ENCODE results near the gene MKS1.

The MKS1 gene

GRCh38 chr17:58208344-58208743, 10.7 kb downstream of the MKS1 start:
- no peak overlapping the region for H3K4me3 ChIP-seq (ENCODE audit: low read depth, low read length)
- no peak for DNase-seq (ENCODE audit: low read depth)

- DNase-seq (ENCODE audit: low read depth) = no peak
- no peak overlapping the region for H3K4me3 ChIP-seq (ENCODE audit: low read depth, low read length)
Observed at GRCh38 chr17:58207451-58207850, 11.6 kb downstream of the MKS1 start.

- no peak for DNase-seq (ENCODE audit: low read depth)
- H3K4me3 ChIP-seq (ENCODE audit: low read depth, low read length) = no peak overlapping the region
Observed at GRCh38 chr17:58205936-58206335, 13.1 kb downstream of the MKS1 start.

GRCh38 chr17:58204796-58205195, 14.3 kb downstream of the MKS1 start:
- DNase-seq (ENCODE audit: low read depth) = no peak
- no peak overlapping the region for H3K4me3 ChIP-seq (ENCODE audit: low read depth, low read length)

- H3K4me3 ChIP-seq (ENCODE audit: low read depth, low read length) = no peak overlapping the region
- no peak for DNase-seq (ENCODE audit: low read depth)
Observed at GRCh38 chr17:58202859-58203258, 16.2 kb downstream of the MKS1 start.

GRCh38 chr17:58200024-58200633, 18.9 kb downstream of the MKS1 start:
- DNase-seq (ENCODE audit: low read depth) = no peak
- no peak overlapping the region for H3K4me3 ChIP-seq (ENCODE audit: low read depth, low read length)

- DNase-seq (ENCODE audit: low read depth) = no peak
- no peak overlapping the region for H3K4me3 ChIP-seq (ENCODE audit: low read depth, low read length)
Observed at GRCh38 chr17:58196610-58197009, 22.4 kb downstream of the MKS1 start.

GRCh38 chr17:58195518-58196123, 23.4 kb downstream of the MKS1 start:
- DNase-seq (ENCODE audit: low read depth) = no peak
- H3K4me3 ChIP-seq (ENCODE audit: low read depth, low read length) = no peak overlapping the region

- no peak for DNase-seq (ENCODE audit: low read depth)
- no peak overlapping the region for H3K4me3 ChIP-seq (ENCODE audit: low read depth, low read length)
Observed at GRCh38 chr17:58193641-58194255, 25.3 kb downstream of the MKS1 start.

GRCh38 chr17:58192612-58193011, 26.4 kb downstream of the MKS1 start, which contains the start of gene EPX:
TSS of gene EPX (plus strand) at chr17:58192726. CDS start at chr17:58192847, 121 bp downstream.
- DNase-seq (ENCODE audit: low read depth) = no peak
- no peak within 1 kb of the TSS for H3K4me3 ChIP-seq (ENCODE audit: low read depth, low read length)

GRCh38 chr17:58191241-58191896, 27.7 kb downstream of the MKS1 start:
- H3K4me3 ChIP-seq (ENCODE audit: low read depth, low read length) = no peak overlapping the region
- no peak for DNase-seq (ENCODE audit: low read depth)

GRCh38 chr17:58189436-58190146, 29.5 kb downstream of the MKS1 start:
- no peak overlapping the region for H3K4me3 ChIP-seq (ENCODE audit: low read depth, low read length)
- peak; percentile 62 for DNase-seq (ENCODE audit: low read depth)

- no peak overlapping the region for H3K4me3 ChIP-seq (ENCODE audit: low read depth, low read length)
- DNase-seq (ENCODE audit: low read depth) = no peak
Observed at GRCh38 chr17:58187675-58188074, 31.4 kb downstream of the MKS1 start.

GRCh38 chr17:58187063-58187462, 32.0 kb downstream of the MKS1 start:
- DNase-seq (ENCODE audit: low read depth) = no peak
- no peak overlapping the region for H3K4me3 ChIP-seq (ENCODE audit: low read depth, low read length)

- no peak overlapping the region for H3K4me3 ChIP-seq (ENCODE audit: low read depth, low read length)
- DNase-seq (ENCODE audit: low read depth) = no peak
Observed at GRCh38 chr17:58186591-58186990, 32.5 kb downstream of the MKS1 start.

- no peak overlapping the region for H3K4me3 ChIP-seq (ENCODE audit: low read depth, low read length)
- no peak for DNase-seq (ENCODE audit: low read depth)
Observed at GRCh38 chr17:58184986-58185761, 33.9 kb downstream of the MKS1 start.

- no peak overlapping the region for H3K4me3 ChIP-seq (ENCODE audit: low read depth, low read length)
- DNase-seq (ENCODE audit: low read depth) = peak; percentile 29
Observed at GRCh38 chr17:58184308-58184985, 34.6 kb downstream of the MKS1 start.

- DNase-seq (ENCODE audit: low read depth) = no peak
Observed at GRCh38 chr17:58183514-58183913, 35.5 kb downstream of the MKS1 start.

GRCh38 chr17:58181796-58182195, 37.3 kb downstream of the MKS1 start:
- DNase-seq (ENCODE audit: low read depth) = no peak
- no peak overlapping the region for H3K4me3 ChIP-seq (ENCODE audit: low read depth, low read length)

More at GRCh38 chr17:58183514-58183913, 35.5 kb downstream of the MKS1 start:
- H3K4me3 ChIP-seq (ENCODE audit: low read depth, low read length) = no peak overlapping the region

Data from skeletal muscle cell (primary cell).